HEK293 (cell line): ENCODE measurements around the gene STK36.

Source experiments
- CTCF ChIA-PET: fragments of 350-600 bp; formaldehyde crosslinking; extraction: SDS; loops from one replicate; lab custom pipeline; 2021; ENCODE audit warnings: antibody characterized with exemption; lab: Yijun Ruan, JAX
- POLR2A ChIA-PET: fragments of 300-600 bp; formaldehyde crosslinking; extraction: SDS; loops from one replicate; lab custom pipeline; 2020; ENCODE audit warnings: antibody characterized with exemption, inconsistent platforms; lab: Yijun Ruan, JAX
- H3K27ac ChIP-seq: fragments of 200-500 bp; sonication (Bioruptor generic); 2 replicates; pipeline ENCODE4 v1.5.1; 2014; ENCODE audit warnings: low read depth, low read length, control low read depth, inconsistent platforms; ENCODE audit errors: extremely low read depth
- H3K36me3 ChIP-seq, 2 experiments: fragments of 200-500 bp in 1 of 2; sonication (Bioruptor generic) in 1 of 2; 1 replicate in 1 of 2; 2 replicates in 1 of 2; pipeline ENCODE4 v1.5.1; 2014 to 2017; ENCODE audit warnings: inconsistent platforms in 2 of 2, low read length in 2 of 2; ENCODE audit not compliant: control insufficient read depth in 2 of 2, insufficient read depth in 1 of 2
- H3K4me1 ChIP-seq: fragments of 200-500 bp; sonication (Bioruptor generic); 2 replicates; pipeline ENCODE4 v1.5.1; 2014; ENCODE audit warnings: mild to moderate bottlenecking, low read length, inconsistent platforms; ENCODE audit not compliant: control insufficient read depth, insufficient read depth
- H3K4me3 ChIP-seq: 2 replicates; pipeline ENCODE4 v1.5.1; 2011; ENCODE audit warnings: low read depth, mild to moderate bottlenecking, control low read depth, low read length, moderate library complexity
- H3K9me3 ChIP-seq: fragments of 200-500 bp; sonication (Bioruptor generic); 2 replicates; pipeline ENCODE4 v1.5.1; 2014; ENCODE audit warnings: low read depth, low read length, inconsistent platforms; ENCODE audit not compliant: control insufficient read depth, insufficient read depth
- CTCF ChIP-seq: fragments of 450-650 bp; formaldehyde crosslinking; IDR thresholded peaks from 2 replicates; pipeline ENCODE4 v1.5.1; 2016; ENCODE audit warnings: missing biosample characterization, missing genetic modification characterization
- IKZF3 ChIP-seq: fragments of 450-650 bp; IDR thresholded peaks from 2 replicates; pipeline ENCODE4 v1.5.0; 2018; ENCODE audit warnings: missing biosample characterization, mild to moderate bottlenecking, missing genetic modification characterization, moderate library complexity
- KLF10 ChIP-seq: fragments of 450-650 bp; IDR thresholded peaks from 2 replicates; pipeline ENCODE4 v1.5.1; 2018; ENCODE audit warnings: missing biosample characterization, mild to moderate bottlenecking, missing genetic modification characterization
- OVOL3 ChIP-seq: fragments of 450-650 bp; formaldehyde crosslinking; IDR thresholded peaks from 2 replicates; pipeline ENCODE4 v1.5.1; 2016; ENCODE audit warnings: missing biosample characterization, missing genetic modification characterization
- PBX3 ChIP-seq: sonication (generic); formaldehyde crosslinking; IDR thresholded peaks from 2 replicates; pipeline ENCODE4 v1.8.1; 2022; ENCODE audit warnings: mild to moderate bottlenecking, moderate library complexity, missing genetic modification reagents
- PRDM10 ChIP-seq: fragments of 450-650 bp; formaldehyde crosslinking; IDR thresholded peaks from 2 replicates; pipeline ENCODE4 v1.5.1; 2016; ENCODE audit warnings: missing biosample characterization, missing genetic modification characterization
- REPIN1 ChIP-seq: fragments of 450-650 bp; formaldehyde crosslinking; IDR thresholded peaks from 2 replicates; pipeline ENCODE4 v1.5.1; 2017; ENCODE audit warnings: missing biosample characterization, missing genetic modification characterization, low read depth
- TRIM28 ChIP-seq: IDR thresholded peaks from 2 replicates; pipeline ENCODE4 v1.6.1; 2011; ENCODE audit warnings: low read length, control low read depth, borderline replicate concordance
- ZFP41 ChIP-seq: fragments of 450-650 bp; formaldehyde crosslinking; IDR thresholded peaks from 2 replicates; pipeline ENCODE4 v1.5.1; 2016; ENCODE audit warnings: missing biosample characterization, missing genetic modification characterization, borderline replicate concordance
- ZNF138 ChIP-seq: fragments of 450-650 bp; formaldehyde crosslinking; IDR thresholded peaks from 2 replicates; pipeline ENCODE4 v1.5.1; 2016; ENCODE audit warnings: missing biosample characterization, missing genetic modification characterization, borderline replicate concordance
- ZNF223 ChIP-seq: fragments of 450-650 bp; formaldehyde crosslinking; IDR thresholded peaks from 2 replicates; pipeline ENCODE4 v1.5.1; 2016; ENCODE audit warnings: missing biosample characterization, missing genetic modification characterization
- ZNF274 ChIP-seq, 2 experiments: fragments of 200-500 bp in 1 of 2; fragments of 450-650 bp in 1 of 2; sonication (Bioruptor generic) in 1 of 2; formaldehyde crosslinking in 1 of 2; IDR thresholded peaks; 2 replicates each; pipeline versions ENCODE4 v1.5.1 to v1.6.1; 2014 to 2016; ENCODE audit warnings: borderline replicate concordance in 1 of 2, inconsistent platforms in 1 of 2, low read length in 1 of 2, missing biosample characterization in 1 of 2, missing genetic modification characterization in 1 of 2
- ZNF280D ChIP-seq: fragments of 450-650 bp; formaldehyde crosslinking; IDR thresholded peaks from 2 replicates; pipeline ENCODE4 v1.5.1; 2016; ENCODE audit warnings: missing biosample characterization, missing genetic modification characterization
- ZNF354C ChIP-seq: fragments of 450-650 bp; formaldehyde crosslinking; IDR thresholded peaks from 2 replicates; pipeline ENCODE4 v1.5.1; 2016; ENCODE audit warnings: missing biosample characterization, missing genetic modification characterization, low read depth, borderline replicate concordance
- ZNF398 ChIP-seq: fragments of 450-650 bp; formaldehyde crosslinking; IDR thresholded peaks from 2 replicates; pipeline ENCODE4 v1.5.1; 2017; ENCODE audit warnings: missing biosample characterization, missing genetic modification characterization
- ZNF416 ChIP-seq: fragments of 450-650 bp; formaldehyde crosslinking; IDR thresholded peaks from 2 replicates; pipeline ENCODE4 v1.5.1; 2016; ENCODE audit warnings: missing biosample characterization, missing genetic modification characterization
- ZNF449 ChIP-seq: fragments of 450-650 bp; formaldehyde crosslinking; IDR thresholded peaks from 2 replicates; pipeline ENCODE4 v1.5.1; 2017; ENCODE audit warnings: missing biosample characterization, mild to moderate bottlenecking, missing genetic modification characterization, moderate library complexity
- ZNF48 ChIP-seq: fragments of 450-650 bp; formaldehyde crosslinking; IDR thresholded peaks from 2 replicates; pipeline ENCODE4 v1.5.1; 2016; ENCODE audit warnings: missing biosample characterization, missing genetic modification characterization
- ZNF510 ChIP-seq: fragments of 450-650 bp; formaldehyde crosslinking; IDR thresholded peaks from 2 replicates; pipeline ENCODE4 v1.5.1; 2018; ENCODE audit warnings: mild to moderate bottlenecking, missing genetic modification characterization, missing biosample characterization; ENCODE audit not compliant: insufficient replicate concordance
- ZNF549 ChIP-seq: fragments of 450-650 bp; IDR thresholded peaks from 2 replicates; pipeline ENCODE4 v1.5.1; 2018; ENCODE audit warnings: missing biosample characterization, missing genetic modification characterization, mild to moderate bottlenecking, inconsistent platforms, moderate library complexity
- ZNF654 ChIP-seq: fragments of 450-650 bp; formaldehyde crosslinking; IDR thresholded peaks from 2 replicates; pipeline ENCODE4 v1.5.1; 2016; ENCODE audit warnings: low read depth, missing biosample characterization, missing genetic modification characterization
- ZNF658 ChIP-seq: fragments of 450-650 bp; formaldehyde crosslinking; IDR thresholded peaks from 2 replicates; pipeline ENCODE4; 2016; ENCODE audit warnings: missing biosample characterization, missing genetic modification characterization
- ZNF792 ChIP-seq: fragments of 450-650 bp; formaldehyde crosslinking; IDR thresholded peaks from 2 replicates; pipeline ENCODE4 v1.5.1; 2016; ENCODE audit warnings: missing biosample characterization, missing genetic modification characterization
- ZSCAN23 ChIP-seq: fragments of 450-650 bp; formaldehyde crosslinking; IDR thresholded peaks from 2 replicates; pipeline ENCODE4 v1.5.1; 2016; ENCODE audit warnings: missing biosample characterization, missing genetic modification characterization

STK36 gene

GRCh38 chr2:218726004-218726574, 54.2 kb downstream of the STK36 start:
- no peak overlapping the region for H3K27ac ChIP-seq
- ChIA-PET POLR2A (no interaction called here), CTCF (interaction anchor here (0.6 to 3.7 kb wide), 8 partner anchors 9 to 126 kb away, joined by 3 to 27 read pairs (median 4); partner anchors contain the start of genes RNF25, STK36 and TTLL4)
- peaks cover 19 to 28% of the 10 kb centered on the region in 2 experiments for H3K36me3 ChIP-seq
- H3K9me3 ChIP-seq, result peaks cover 3% of the 10 kb centered on the region; the same call in 1 of the 2 replicates
- no peak overlapping the region for H3K4me3 ChIP-seq
- peaks cover 24% of the 10 kb centered on the region for H3K4me1 ChIP-seq
- TF ChIP-seq ZNF449 (tag by site-specific recombination) (no peak), KLF10 (no peak), ZNF549 (tag by site-specific recombination) (0 out of 2 replicates have a peak, but pooled peaks have one; percentile 16), ZNF792 (no peak), ZNF48 (tag by site-specific recombination) (no peak), TRIM28 (peak; percentile 66; the same call in 1 of the 2 replicates), ZNF354C (no peak), PRDM10 (no peak), ZSCAN23 (no peak), OVOL3 (tag by site-specific recombination) (no peak), PBX3 (no peak), ZNF223 (tag by site-specific recombination) (no peak), ZFP41 (tag by site-specific recombination) (no peak), ZNF654 (tag by site-specific recombination) (no peak), ZNF280D (tag by site-specific recombination) (0 out of 2 replicates have a peak, but pooled peaks have one; percentile 21), CTCF (tag by site-specific recombination) (no peak), ZNF510 (tag by site-specific recombination) (no peak), IKZF3 (no peak), REPIN1 (tag by site-specific recombination) (no peak), ZNF416 (tag by site-specific recombination) (no peak), ZNF274 (IDR thresholded peaks at IDR 0.05; ENCODE audit: low read length) (no peak), ZNF274 (tag by site-specific recombination; IDR thresholded peaks at IDR 0.05; ENCODE audit: borderline replicate concordance) (no peak), ZNF658 (tag by site-specific recombination) (no peak), ZNF398 (tag by site-specific recombination) (no peak), ZNF138 (no peak)
